Fibroblast of pulmonary artery (primary cell): ENCODE measurements around the gene YTHDC1.

Source experiments
- DNase-seq: peaks from one replicate; pipeline ENCODE4 v3.0.0-alpha.2; 2010; ENCODE audit warnings: low read depth
- H3K4me3 ChIP-seq: replicated peaks from 2 replicates; pipeline ENCODE4 v1.5.1; 2011; ENCODE audit warnings: low read depth, mild to moderate bottlenecking, control low read depth, low read length, moderate library complexity
- TF ChIP-seq, protein P1 (sequence below): IDR thresholded peaks from 2 replicates; pipeline ENCODE4 v1.5.1; 2011; ENCODE audit warnings: mild to moderate bottlenecking, control low read depth, low read length, inconsistent platforms; ENCODE audit errors: missing control alignments

YTHDC1 gene

DNA sequence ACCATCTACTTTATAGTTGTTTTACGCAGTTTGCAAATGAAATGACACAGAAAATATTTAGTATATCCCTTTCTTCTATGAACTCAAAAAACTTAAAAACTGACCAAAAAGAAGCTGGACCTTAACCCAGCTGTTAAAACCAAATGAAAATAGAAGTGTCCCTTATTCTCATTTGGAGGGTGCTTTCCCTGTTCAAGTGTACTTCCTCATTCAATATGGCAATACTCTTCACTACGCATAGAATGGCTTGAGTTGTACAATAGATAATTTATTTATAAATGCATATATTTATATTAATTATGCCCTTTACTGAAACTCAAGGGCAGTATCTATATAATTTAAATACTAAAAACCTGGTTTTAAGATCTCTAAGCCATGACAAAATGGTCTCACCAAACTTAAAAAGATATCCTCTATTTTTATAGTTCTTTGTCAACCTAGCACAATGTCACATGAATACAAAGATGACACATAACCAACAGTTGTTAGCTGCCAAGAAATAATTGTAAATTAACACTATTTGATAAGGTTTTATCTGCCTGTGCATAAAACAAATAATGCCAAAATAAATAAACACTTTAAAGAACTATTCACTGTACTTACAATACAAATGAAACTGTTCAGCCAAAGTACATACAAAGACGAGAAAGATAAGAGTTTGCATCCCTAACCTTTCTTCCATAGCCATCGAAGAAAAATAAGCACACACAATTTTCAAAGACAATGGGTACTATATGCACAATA lies 25.2 kb downstream of the YTHDC1 start:
- DNase-seq = no peak
- TF ChIP-seq, protein P1, sequence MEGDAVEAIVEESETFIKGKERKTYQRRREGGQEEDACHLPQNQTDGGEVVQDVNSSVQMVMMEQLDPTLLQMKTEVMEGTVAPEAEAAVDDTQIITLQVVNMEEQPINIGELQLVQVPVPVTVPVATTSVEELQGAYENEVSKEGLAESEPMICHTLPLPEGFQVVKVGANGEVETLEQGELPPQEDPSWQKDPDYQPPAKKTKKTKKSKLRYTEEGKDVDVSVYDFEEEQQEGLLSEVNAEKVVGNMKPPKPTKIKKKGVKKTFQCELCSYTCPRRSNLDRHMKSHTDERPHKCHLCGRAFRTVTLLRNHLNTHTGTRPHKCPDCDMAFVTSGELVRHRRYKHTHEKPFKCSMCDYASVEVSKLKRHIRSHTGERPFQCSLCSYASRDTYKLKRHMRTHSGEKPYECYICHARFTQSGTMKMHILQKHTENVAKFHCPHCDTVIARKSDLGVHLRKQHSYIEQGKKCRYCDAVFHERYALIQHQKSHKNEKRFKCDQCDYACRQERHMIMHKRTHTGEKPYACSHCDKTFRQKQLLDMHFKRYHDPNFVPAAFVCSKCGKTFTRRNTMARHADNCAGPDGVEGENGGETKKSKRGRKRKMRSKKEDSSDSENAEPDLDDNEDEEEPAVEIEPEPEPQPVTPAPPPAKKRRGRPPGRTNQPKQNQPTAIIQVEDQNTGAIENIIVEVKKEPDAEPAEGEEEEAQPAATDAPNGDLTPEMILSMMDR = no peak
- H3K4me3 ChIP-seq = no peak overlapping the region

- DNase-seq = no peak
- TF ChIP-seq, protein P1 = no peak
- no peak overlapping the region for H3K4me3 ChIP-seq
Observed at GRCh38 chr4:68319040-68319439, 30.9 kb downstream of the YTHDC1 start.

- H3K4me3 ChIP-seq = no peak overlapping the region
- TF ChIP-seq, protein P1 = no peak
- DNase-seq = no peak
Observed at GRCh38 chr4:68316193-68316969, 33.5 kb downstream of the YTHDC1 start.

DNA sequence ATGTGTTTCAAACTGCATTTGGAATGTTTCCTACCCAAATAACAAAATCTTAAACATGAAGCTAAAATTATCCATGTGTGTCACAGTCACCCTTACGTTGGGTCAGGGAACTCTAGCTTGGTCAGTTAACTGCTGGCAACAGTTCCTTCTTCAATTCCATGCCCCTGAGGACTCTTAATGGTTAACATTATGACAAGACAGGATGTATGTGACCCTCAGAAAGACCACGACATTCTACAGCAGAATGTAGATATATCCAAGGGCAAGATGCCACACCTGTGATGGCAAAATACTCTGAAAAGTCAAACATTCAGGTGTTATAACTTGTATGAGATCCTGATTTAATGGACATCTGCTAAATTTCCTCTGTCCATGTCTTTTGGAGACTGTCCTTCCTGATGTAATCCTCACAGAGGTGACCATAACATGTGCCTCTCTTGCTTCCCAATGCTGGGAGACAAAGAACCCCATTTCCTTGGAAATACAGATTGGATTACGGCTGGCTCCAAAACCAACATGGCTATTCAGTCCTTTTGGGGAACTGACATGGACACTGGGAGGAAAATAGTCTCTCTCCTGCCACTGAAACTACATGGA lies 39.1 kb downstream of the YTHDC1 start:
- H3K4me3 ChIP-seq = no peak overlapping the region
- DNase-seq = no peak
- TF ChIP-seq, protein P1 = no peak

DNA sequence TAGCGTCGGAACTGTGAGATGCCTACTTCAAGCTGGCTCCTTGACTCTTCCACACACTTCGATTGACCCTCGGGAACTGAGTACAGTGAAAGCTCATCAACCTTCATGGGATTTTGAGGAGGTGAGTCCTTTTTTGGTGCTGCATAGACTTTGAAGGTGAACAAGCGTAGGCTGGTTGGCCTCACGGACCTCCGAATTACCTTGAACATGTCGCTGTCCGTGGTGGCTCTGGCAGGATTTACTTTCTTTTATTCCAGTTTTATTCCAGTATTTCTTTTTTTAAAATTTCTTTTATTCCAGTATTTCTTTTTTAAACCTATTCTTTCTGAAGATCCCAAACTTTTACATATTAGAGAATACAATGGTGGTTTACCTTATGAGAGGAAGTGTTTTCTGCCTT lies 45.2 kb downstream of the YTHDC1 start:
- TF ChIP-seq, protein P1 = no peak
- H3K4me3 ChIP-seq = no peak overlapping the region
- DNase-seq = no peak

DNA sequence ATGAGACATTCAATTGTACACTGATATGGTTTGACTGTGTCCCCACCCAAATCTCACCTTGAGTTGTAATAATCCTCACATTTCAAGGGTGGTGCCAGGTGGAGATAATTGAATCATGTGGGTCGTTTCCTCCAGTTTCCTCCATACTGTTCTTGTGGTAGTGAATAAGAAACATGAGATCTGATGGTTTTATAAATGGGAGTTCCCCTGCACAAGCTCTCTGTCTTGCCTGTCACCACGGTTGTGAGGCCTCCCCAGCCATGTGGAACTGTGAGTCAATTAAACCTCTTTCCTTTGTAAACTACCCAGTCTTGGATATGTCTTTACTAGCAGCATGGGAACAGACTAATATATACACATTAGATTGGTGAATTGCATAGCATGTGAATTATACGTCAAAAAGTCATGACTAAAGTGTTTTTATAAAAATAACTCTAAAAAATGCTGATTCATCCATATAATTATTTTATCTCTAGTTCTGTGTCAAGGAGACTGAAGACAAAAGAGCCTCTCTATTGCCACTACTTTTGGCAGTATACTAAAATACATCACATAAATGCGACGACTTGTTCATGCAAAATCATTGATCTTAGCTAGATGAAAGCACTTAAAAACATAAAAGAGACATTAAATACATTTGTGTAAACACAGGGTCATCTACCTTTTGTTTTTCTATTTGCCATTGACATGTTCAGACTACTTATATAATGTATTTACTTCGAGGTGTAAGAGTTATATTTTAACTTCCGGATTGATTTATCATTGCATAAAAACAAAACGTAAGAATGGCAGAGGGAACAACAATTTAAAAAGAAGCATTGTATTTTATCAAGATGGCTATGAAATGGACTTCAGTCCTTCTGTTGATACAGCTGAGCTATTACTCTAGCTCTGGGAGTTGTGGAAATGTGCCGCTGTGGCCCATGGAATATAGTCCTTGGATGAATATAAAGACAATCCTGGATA lies 50.1 kb downstream of the YTHDC1 start:
- TF ChIP-seq, protein P1 = no peak
- DNase-seq = no peak
- H3K4me3 ChIP-seq = no peak overlapping the region
